HEK293T (cell line): ENCODE results near the gene PDXDC1.

Source experiments
- ARNT ChIP-seq: fragments of 450-650 bp; IDR thresholded peaks from 2 replicates; pipeline ENCODE4 v1.6.1; 2017; ENCODE audit warnings: mild to moderate bottlenecking
- BHLHE40 ChIP-seq: fragments of 450-650 bp; IDR thresholded peaks from 2 replicates; pipeline ENCODE4 v1.6.1; 2016; ENCODE audit warnings: mild to moderate bottlenecking, moderate library complexity, borderline replicate concordance
- CTBP1 ChIP-seq: fragments of 450-650 bp; IDR thresholded peaks from 2 replicates; pipeline ENCODE4 v1.6.1; 2016; ENCODE audit warnings: borderline replicate concordance
- ELF4 ChIP-seq: fragments of 450-650 bp; IDR thresholded peaks from 2 replicates; pipeline ENCODE4 v1.6.1; 2017; ENCODE audit warnings: antibody characterized with exemption
- FOXA1 ChIP-seq: fragments of 450-650 bp; IDR thresholded peaks from 2 replicates; pipeline ENCODE4 v1.6.1; 2016; ENCODE audit warnings: mild to moderate bottlenecking
- FOXK2 ChIP-seq: fragments of 450-650 bp; IDR thresholded peaks from 2 replicates; pipeline ENCODE4 v1.6.1; 2016; ENCODE audit warnings: mild to moderate bottlenecking
- FOXM1 ChIP-seq: fragments of 450-650 bp; IDR thresholded peaks from 2 replicates; pipeline ENCODE4 v1.6.1; 2017; ENCODE audit warnings: mild to moderate bottlenecking, borderline replicate concordance
- LEF1 ChIP-seq: fragments of 450-650 bp; IDR thresholded peaks from 2 replicates; pipeline ENCODE4 v1.6.1; 2017; ENCODE audit warnings: mild to moderate bottlenecking, borderline replicate concordance
- SP1 ChIP-seq: fragments of 450-650 bp; IDR thresholded peaks from 2 replicates; pipeline ENCODE4 v1.6.1; 2017
- SUZ12 ChIP-seq: fragments of 450-650 bp; IDR thresholded peaks from 2 replicates; pipeline ENCODE4 v1.6.1; 2016; ENCODE audit warnings: mild to moderate bottlenecking
- TARDBP ChIP-seq: fragments of 450-650 bp; IDR thresholded peaks from 2 replicates; pipeline ENCODE4 v1.6.1; 2016
- ZNF384 ChIP-seq: fragments of 450-650 bp; IDR thresholded peaks from 2 replicates; pipeline ENCODE4 v1.6.1; 2016
- TF ChIP-seq, protein P1 (sequence below): fragments of 450-650 bp; IDR thresholded peaks from 2 replicates; pipeline ENCODE4 v1.6.1; 2016

DNA sequence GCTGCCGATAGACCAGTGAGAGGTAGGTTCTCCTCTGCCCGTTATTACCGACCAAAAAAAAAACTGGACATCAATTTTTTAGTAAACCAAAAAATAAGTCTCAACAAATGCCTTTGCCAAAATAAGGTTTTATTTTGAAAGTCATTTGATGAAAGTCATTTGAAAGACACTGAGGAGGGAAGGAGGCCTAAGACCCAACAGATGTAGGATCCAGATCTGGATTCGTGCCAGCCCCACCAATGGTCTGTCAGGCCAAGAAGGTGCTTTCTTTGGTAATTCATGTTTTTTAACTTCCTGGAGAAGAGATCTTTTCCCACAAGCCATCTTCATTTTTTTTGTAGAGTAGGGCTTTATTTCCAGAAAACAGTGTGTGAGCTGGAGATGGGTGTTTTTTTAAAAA is 62.9 kb downstream of the PDXDC1 start:
- TF ChIP-seq FOXK2 (no peak), BHLHE40 (no peak), CTBP1 (no peak), TARDBP (no peak), SP1 (no peak), FOXM1 (no peak), SUZ12 (no peak), ELF4 (no peak), FOXA1 (no peak), LEF1 (no peak), ZNF384 (no peak), ARNT (no peak)
- TF ChIP-seq, protein P1, sequence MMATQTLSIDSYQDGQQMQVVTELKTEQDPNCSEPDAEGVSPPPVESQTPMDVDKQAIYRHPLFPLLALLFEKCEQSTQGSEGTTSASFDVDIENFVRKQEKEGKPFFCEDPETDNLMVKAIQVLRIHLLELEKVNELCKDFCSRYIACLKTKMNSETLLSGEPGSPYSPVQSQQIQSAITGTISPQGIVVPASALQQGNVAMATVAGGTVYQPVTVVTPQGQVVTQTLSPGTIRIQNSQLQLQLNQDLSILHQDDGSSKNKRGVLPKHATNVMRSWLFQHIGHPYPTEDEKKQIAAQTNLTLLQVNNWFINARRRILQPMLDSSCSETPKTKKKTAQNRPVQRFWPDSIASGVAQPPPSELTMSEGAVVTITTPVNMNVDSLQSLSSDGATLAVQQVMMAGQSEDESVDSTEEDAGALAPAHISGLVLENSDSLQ = no peak
